ENCODE data around the gene MACROD2. TPM values are rescaled to one million over a fixed set of nuclear protein-coding genes. Genes with fewer than 3 reads are reported as not detected.

The MACROD2 gene
- total RNA-seq, 1 donor from 2014 or later = 6.7 TPM

GRCh38 chr20:15639839-15640238, 1644.5 kb downstream of the MACROD2 start:
- peaks cover 27% of the 10 kb centered on the region for H3K4me1 Mint-ChIP-seq (ENCODE audit: unreplicated experiment)
- TF ChIP-seq CTCF (conservative IDR thresholded peaks at IDR 0.05) = no peak
- no peaks in the 10 kb centered on the region for H3K36me3 Mint-ChIP-seq
- no peak for DNase-seq (ENCODE audit: extremely low spot score, unreplicated experiment)
- no peak overlapping the region for H3K4me3 Mint-ChIP-seq
- H3K27me3 Mint-ChIP-seq = peaks cover 7% of the 10 kb centered on the region
- H3K9me3 Mint-ChIP-seq = peaks cover 3% of the 10 kb centered on the region
- no peak overlapping the region for H3K27ac Mint-ChIP-seq

- Mint-ChIP-seq H3K4me3 (no peak overlapping the region), H3K4me1 (ENCODE audit: unreplicated experiment) (peaks cover 21% of the 10 kb centered on the region), H3K9me3 (no peaks in the 10 kb centered on the region), H3K36me3 (no peaks in the 10 kb centered on the region), H3K27me3 (peaks cover 3% of the 10 kb centered on the region), H3K27ac (no peak overlapping the region)
- TF ChIP-seq CTCF (conservative IDR thresholded peaks at IDR 0.05) = no peak
- no peak for DNase-seq (ENCODE audit: extremely low spot score, unreplicated experiment)
Measured at GRCh38 chr20:15642109-15642508, 1646.8 kb downstream of the MACROD2 start.

- Mint-ChIP-seq H3K36me3 (no peaks in the 10 kb centered on the region), H3K27me3 (peaks cover 3% of the 10 kb centered on the region), H3K4me1 (ENCODE audit: unreplicated experiment) (peaks cover 21% of the 10 kb centered on the region), H3K4me3 (no peak overlapping the region), H3K9me3 (no peaks in the 10 kb centered on the region), H3K27ac (no peak overlapping the region)
- DNase-seq (ENCODE audit: extremely low spot score, unreplicated experiment) = no peak
- TF ChIP-seq CTCF (conservative IDR thresholded peaks at IDR 0.05) = no peak
Measured at GRCh38 chr20:15642676-15643075, 1647.4 kb downstream of the MACROD2 start.

- H3K27me3 Mint-ChIP-seq = peaks cover 3% of the 10 kb centered on the region
- H3K9me3 Mint-ChIP-seq = no peaks in the 10 kb centered on the region
Measured at GRCh38 chr20:15643713-15644112, 1648.4 kb downstream of the MACROD2 start.

GRCh38 chr20:15645816-15646215, 1650.5 kb downstream of the MACROD2 start:
- H3K36me3 Mint-ChIP-seq = no peaks in the 10 kb centered on the region
- TF ChIP-seq CTCF (conservative IDR thresholded peaks at IDR 0.05) = no peak
- DNase-seq (ENCODE audit: extremely low spot score, unreplicated experiment) = no peak
- peaks cover 13% of the 10 kb centered on the region for H3K4me1 Mint-ChIP-seq (ENCODE audit: unreplicated experiment)
- no peaks in the 10 kb centered on the region for H3K9me3 Mint-ChIP-seq
- H3K4me3 Mint-ChIP-seq = no peak overlapping the region
- peaks cover 3% of the 10 kb centered on the region for H3K27me3 Mint-ChIP-seq
- no peak overlapping the region for H3K27ac Mint-ChIP-seq

More at GRCh38 chr20:15643713-15644112, 1648.4 kb downstream of the MACROD2 start:
- no peaks in the 10 kb centered on the region for H3K36me3 Mint-ChIP-seq
- no peak for DNase-seq (ENCODE audit: extremely low spot score, unreplicated experiment)
- peaks cover 10% of the 10 kb centered on the region for H3K4me1 Mint-ChIP-seq (ENCODE audit: unreplicated experiment)
- no peak overlapping the region for H3K4me3 Mint-ChIP-seq
- H3K27ac Mint-ChIP-seq = no peak overlapping the region
- TF ChIP-seq CTCF (conservative IDR thresholded peaks at IDR 0.05) = peak; percentile 63
